ENCODE results near the gene CLDN6. TPM values are rescaled to one million over a fixed set of nuclear protein-coding genes. Genes with fewer than 3 reads are reported as not detected.

CLDN6 gene
- total RNA-seq, 2 experiments from 2014 or later = not detected

- no peaks in the 10 kb centered on the region for H3K9me3 Mint-ChIP-seq
- peaks cover 6% of the 10 kb centered on the region for H3K4me1 Mint-ChIP-seq
- H3K27me3 Mint-ChIP-seq = peaks cover 10% of the 10 kb centered on the region
- no peak overlapping the region for H3K27ac Mint-ChIP-seq
- CTCF ChIA-PET = no interaction called here
- no peaks in the 10 kb centered on the region for H3K36me3 Mint-ChIP-seq (ENCODE audit: low read depth)
- no peak for DNase-seq
- no peak overlapping the region for H3K4me3 Mint-ChIP-seq
- POLR2A ChIA-PET = interaction anchor here (1.1 to 1.9 kb wide), 2 partner anchors 8 to 16 kb away, joined by 4 to 7 read pairs; partner anchors contain the start of gene PKMYT1
These were observed 29.3 kb downstream of the CLDN6 start for GRCh38 chr16:2988590-2989099.

- Mint-ChIP-seq H3K27ac (no peak overlapping the region), H3K4me1 (peaks cover 8% of the 10 kb centered on the region), H3K9me3 (no peaks in the 10 kb centered on the region), H3K36me3 (ENCODE audit: low read depth) (no peaks in the 10 kb centered on the region), H3K27me3 (peaks cover 10% of the 10 kb centered on the region), H3K4me3 (no peak overlapping the region)
- DNase-seq = no peak
- POLR2A ChIA-PET = interaction anchor here (1.1 to 1.9 kb wide), 2 partner anchors 8 to 16 kb away, joined by 4 to 7 read pairs; partner anchors contain the start of gene PKMYT1
- CTCF ChIA-PET = no interaction called here
These were observed 30.1 kb downstream of the CLDN6 start for GRCh38 chr16:2987833-2988232.

DNA sequence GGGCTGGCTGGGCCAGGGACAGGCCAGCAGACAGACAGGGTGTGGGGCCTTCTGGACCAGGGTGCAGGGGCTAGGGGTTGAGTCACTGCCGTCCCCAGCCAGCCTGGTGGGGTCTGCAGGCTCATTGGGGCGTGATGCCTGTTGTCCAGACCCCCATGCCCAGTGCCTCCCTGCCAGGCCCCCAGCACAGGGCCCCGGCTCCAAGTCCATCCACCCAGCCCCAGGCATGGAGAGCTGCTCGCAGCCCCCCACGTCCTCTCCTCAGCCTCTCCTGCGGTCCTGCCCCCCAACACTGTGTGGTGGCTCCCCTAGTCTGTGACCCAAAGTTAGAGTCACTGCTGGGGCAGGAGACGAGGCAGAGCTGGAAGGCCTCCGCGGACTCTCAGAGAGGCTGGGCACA lies 30.7 kb downstream of the CLDN6 start:
- DNase-seq = no peak
- H3K36me3 Mint-ChIP-seq (ENCODE audit: low read depth) = no peaks in the 10 kb centered on the region
- H3K27me3 Mint-ChIP-seq = peaks cover 10% of the 10 kb centered on the region
- H3K4me1 Mint-ChIP-seq = peaks cover 10% of the 10 kb centered on the region
- no peak overlapping the region for H3K27ac Mint-ChIP-seq
- no peaks in the 10 kb centered on the region for H3K9me3 Mint-ChIP-seq
- POLR2A ChIA-PET = interaction anchor here (1.1 kb wide), 1 partner anchor 15 kb away, joined by 4 read pairs; no protein-coding TSS in a partner anchor
- H3K4me3 Mint-ChIP-seq = no peak overlapping the region
- CTCF ChIA-PET = no interaction called here

- H3K9me3 Mint-ChIP-seq = no peaks in the 10 kb centered on the region
- ChIA-PET CTCF (no interaction called here), POLR2A (no interaction called here)
- H3K4me1 Mint-ChIP-seq = peaks cover 13% of the 10 kb centered on the region
- H3K27ac Mint-ChIP-seq = no peak overlapping the region
- H3K27me3 Mint-ChIP-seq = peaks cover 10% of the 10 kb centered on the region
- no peak for DNase-seq
- H3K4me3 Mint-ChIP-seq = no peak overlapping the region
- H3K36me3 Mint-ChIP-seq (ENCODE audit: low read depth) = no peaks in the 10 kb centered on the region
These were observed 31.3 kb downstream of the CLDN6 start for GRCh38 chr16:2986623-2987188.

DNA sequence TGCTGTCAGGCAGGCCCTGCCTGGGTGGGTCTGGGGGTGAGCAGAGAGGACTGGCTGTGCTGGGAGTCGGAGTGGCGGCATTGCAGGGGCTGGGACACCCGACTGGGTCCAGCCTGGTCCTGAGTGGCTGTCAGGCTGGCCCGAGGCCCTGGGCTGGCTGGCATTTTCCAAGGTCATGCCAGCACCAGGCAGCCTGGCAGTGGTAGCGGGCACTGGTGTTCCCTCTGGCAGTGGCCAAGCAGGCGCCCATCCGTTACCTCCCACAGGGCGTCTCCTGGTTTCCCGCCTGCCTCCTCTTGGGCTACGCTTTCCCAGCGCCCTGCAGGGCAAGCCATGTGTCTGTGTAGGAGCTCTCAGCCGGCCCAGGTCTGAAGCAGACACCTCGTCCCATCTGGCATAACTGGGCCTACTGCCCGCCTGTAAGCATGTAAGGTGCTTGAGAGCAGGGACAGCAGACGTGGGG lies 32.1 kb downstream of the CLDN6 start:
- H3K27ac Mint-ChIP-seq = no peak overlapping the region
- no peak for DNase-seq
- H3K27me3 Mint-ChIP-seq = peaks cover 10% of the 10 kb centered on the region
- H3K4me3 Mint-ChIP-seq = no peak overlapping the region
- H3K36me3 Mint-ChIP-seq (ENCODE audit: low read depth) = peaks cover 2% of the 10 kb centered on the region
- ChIA-PET POLR2A (no interaction called here), CTCF (no interaction called here)
- peaks cover 20% of the 10 kb centered on the region for H3K4me1 Mint-ChIP-seq
- H3K9me3 Mint-ChIP-seq = no peaks in the 10 kb centered on the region

DNA sequence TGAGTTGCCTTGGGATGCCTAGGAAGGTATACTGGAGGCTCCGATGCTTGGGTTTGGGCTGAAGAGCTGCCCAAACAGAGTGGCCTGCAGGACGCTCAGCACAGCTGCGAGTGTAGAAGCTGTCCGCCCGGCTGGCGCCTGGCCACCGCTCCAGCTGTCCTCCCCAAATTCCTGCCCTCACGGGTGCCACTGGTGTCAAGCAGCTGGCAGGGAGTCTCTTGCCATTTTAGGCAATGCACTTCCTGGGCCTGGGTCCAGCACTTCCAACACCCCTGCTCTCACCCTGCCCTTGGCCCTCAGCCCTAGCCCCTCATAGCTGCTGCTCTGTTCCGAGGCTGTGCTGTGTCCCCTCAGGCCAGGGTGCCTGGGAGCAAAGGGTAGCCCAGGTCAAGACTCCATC lies 32.5 kb downstream of the CLDN6 start:
- Mint-ChIP-seq H3K27me3 (peaks cover 9% of the 10 kb centered on the region), H3K4me3 (no peak overlapping the region), H3K4me1 (peaks cover 23% of the 10 kb centered on the region), H3K36me3 (ENCODE audit: low read depth) (peaks cover 2% of the 10 kb centered on the region), H3K9me3 (no peaks in the 10 kb centered on the region), H3K27ac (no peak overlapping the region)
- POLR2A ChIA-PET = no interaction called here
- DNase-seq = no peak
- CTCF ChIA-PET = no interaction called here

DNA sequence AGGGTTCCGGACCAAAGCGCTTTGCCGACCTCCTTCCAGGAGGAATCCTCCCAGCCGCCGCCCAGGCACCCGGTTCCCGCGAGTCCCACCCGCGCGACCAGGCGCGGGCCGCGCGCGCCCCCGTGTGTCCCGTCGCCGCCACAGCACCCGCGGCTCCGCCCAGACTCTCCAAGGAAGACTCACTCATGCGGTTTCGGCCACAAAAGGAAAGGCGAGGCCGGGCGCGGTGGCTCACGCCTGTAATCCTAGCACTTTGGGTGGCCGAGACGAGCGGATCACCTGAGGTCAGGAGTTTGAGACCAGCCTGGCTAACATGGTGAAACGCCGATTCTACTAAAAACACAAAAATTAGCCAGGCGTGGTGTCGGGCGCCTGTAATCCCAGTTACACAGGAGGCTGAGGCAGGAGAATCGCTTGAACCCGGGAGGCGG lies 34.3 kb downstream of the CLDN6 start:
- CTCF ChIA-PET = interaction anchor here (0.9 to 2.7 kb wide), 5 partner anchors 11 to 48 kb away, joined by 3 to 11 read pairs (median 4); no protein-coding TSS in a partner anchor
- Mint-ChIP-seq H3K36me3 (ENCODE audit: low read depth) (peaks cover 4% of the 10 kb centered on the region), H3K27ac (no peak overlapping the region), H3K4me3 (no peak overlapping the region), H3K27me3 (peaks cover 6% of the 10 kb centered on the region), H3K4me1 (peaks cover 27% of the 10 kb centered on the region), H3K9me3 (no peaks in the 10 kb centered on the region)
- peak; percentile 81 for DNase-seq
- POLR2A ChIA-PET = no interaction called here

GRCh38 chr16:2982402-2982801 lies 35.6 kb downstream of the CLDN6 start:
- Mint-ChIP-seq H3K4me3 (no peak overlapping the region), H3K27ac (no peak overlapping the region), H3K4me1 (peaks cover 35% of the 10 kb centered on the region), H3K36me3 (ENCODE audit: low read depth) (peaks cover 12% of the 10 kb centered on the region), H3K27me3 (peaks cover 4% of the 10 kb centered on the region), H3K9me3 (no peaks in the 10 kb centered on the region)
- ChIA-PET POLR2A (interaction anchor here (0.7 to 3.4 kb wide), 4 partner anchors 12 to 99 kb away, joined by 3 to 29 read pairs (median 4); partner anchors contain the start of genes FLYWCH2 and KREMEN2), CTCF (interaction anchor here (0.7 to 2.7 kb wide), 8 partner anchors 10 to 74 kb away, joined by 3 to 11 read pairs (median 3); no protein-coding TSS in a partner anchor)
- no peak for DNase-seq

- CTCF ChIA-PET = interaction anchor here (1.5 to 4.7 kb wide), 3 partner anchors 10 to 46 kb away, joined by 3 to 31 read pairs (median 3); partner anchors contain the start of gene PAQR4
- Mint-ChIP-seq H3K4me3 (peak overlapping the region; percentile 64), H3K27ac (peak overlapping the region; percentile 17), H3K9me3 (no peaks in the 10 kb centered on the region), H3K36me3 (ENCODE audit: low read depth) (peaks cover 16% of the 10 kb centered on the region), H3K27me3 (peaks cover 4% of the 10 kb centered on the region), H3K4me1 (peaks cover 40% of the 10 kb centered on the region)
- POLR2A ChIA-PET = interaction anchor here (1.2 to 4.7 kb wide), 7 partner anchors 11 to 99 kb away, joined by 3 to 107 read pairs (median 7); partner anchors contain the start of genes FLYWCH2, KREMEN2 and PAQR4
- no peak for DNase-seq
These were observed 36.1 kb downstream of the CLDN6 start for GRCh38 chr16:2981899-2982250.

- H3K27ac Mint-ChIP-seq = peak overlapping the region; percentile 76
- peaks cover 3% of the 10 kb centered on the region for H3K27me3 Mint-ChIP-seq
- H3K9me3 Mint-ChIP-seq = no peaks in the 10 kb centered on the region
- CTCF ChIA-PET = interaction anchor here (1.5 to 4.7 kb wide), 4 partner anchors 12 to 51 kb away, joined by 3 to 31 read pairs (median 8); partner anchors contain the start of gene PAQR4
- DNase-seq = no peak
- H3K4me1 Mint-ChIP-seq = peaks cover 41% of the 10 kb centered on the region
- peak overlapping the region; percentile 88 for H3K4me3 Mint-ChIP-seq
- POLR2A ChIA-PET = interaction anchor here (0.6 to 4.7 kb wide), 25 partner anchors 10 to 204 kb away, joined by 3 to 107 read pairs (median 5); partner anchors contain the start of genes FLYWCH2, HCFC1R1, IL32 and KREMEN2
- peaks cover 18% of the 10 kb centered on the region for H3K36me3 Mint-ChIP-seq (ENCODE audit: low read depth)
These were observed 36.6 kb downstream of the CLDN6 start for GRCh38 chr16:2981177-2981898.

GRCh38 chr16:2980227-2981176 lies 37.5 kb downstream of the CLDN6 start, which contains the start of gene PKMYT1:
Gene PKMYT1 (minus strand): TSS chr16:2980446. CDS start chr16:2979657, 789 bp downstream.
- Mint-ChIP-seq H3K27ac (peak within 1 kb of the TSS; percentile 80), H3K36me3 (ENCODE audit: low read depth) (peaks cover 25% of the 10 kb centered on the region), H3K4me1 (peaks cover 41% of the 10 kb centered on the region), H3K4me3 (peak within 1 kb of the TSS; percentile 88), H3K9me3 (no peaks in the 10 kb centered on the region), H3K27me3 (peaks cover 2% of the 10 kb centered on the region)
- peak; percentile 95 for DNase-seq
- CTCF ChIA-PET = interaction anchor here (0.6 to 4.7 kb wide), 10 partner anchors 8 to 141 kb away, joined by 3 to 31 read pairs (median 4); partner anchors contain the start of genes FLYWCH2 and PAQR4
- POLR2A ChIA-PET = interaction anchor here (0.6 to 4.7 kb wide), 32 partner anchors 8 to 421 kb away, joined by 3 to 107 read pairs (median 4); partner anchors contain the start of genes FLYWCH2, HCFC1R1, IL32 and KREMEN2
